ENCODE data around the gene KIFAP3. TPM values are rescaled to one million over a fixed set of nuclear protein-coding genes. Genes with fewer than 3 reads are reported as not detected.

KIFAP3 gene
- total RNA-seq, 1 experiment from 2014 or later: 3.8 TPM

- no peak for TF ChIP-seq CTCF (conservative IDR thresholded peaks at IDR 0.05)
- H2AFZ ChIP-seq (ENCODE audit: low read length): no peak overlapping the region
- H3K36me3 Mint-ChIP-seq (ENCODE audit: insufficient read depth in 1 of 3, low read depth in 3 of 3): no peaks in the 10 kb centered on the region
Measured at GRCh38 chr1:169901115-169901514, 173.4 kb downstream of the KIFAP3 start.

More at GRCh38 chr1:169901115-169901514, 173.4 kb downstream of the KIFAP3 start:
- Histone ChIP-seq H3K27me3 (ENCODE audit: insufficient read depth, low read length) (no peaks in the 10 kb centered on the region), H3K4me1 (ENCODE audit: insufficient read depth, low read length) (no peaks in the 10 kb centered on the region; the same call in 1 of the 2 replicates), H2BK5ac (ENCODE audit: insufficient read length, low read length) (no peak overlapping the region), H3T11ph (ENCODE audit: low read length) (no peak overlapping the region), H3K79me2 (ENCODE audit: insufficient read depth, low read length) (no peaks in the 10 kb centered on the region), H4K8ac (replicated peaks; ENCODE audit: insufficient read length, low read depth, low read length) (no peak overlapping the region), H3K9ac (ENCODE audit: extremely low read depth, insufficient read length, low read length) (no peak overlapping the region), H2BK120ac (ENCODE audit: low read depth, low read length, poor library complexity, severe bottlenecking) (no peak overlapping the region), H3K56ac (ENCODE audit: insufficient read length, low read depth, low read length) (no peak overlapping the region), H2BK20ac (ENCODE audit: low read depth, low read length, poor library complexity, severe bottlenecking) (no peak overlapping the region), H2BK15ac (ENCODE audit: low read depth, low read length) (no peak overlapping the region), H3K23me2 (ENCODE audit: insufficient read length, low read depth, low read length, poor library complexity, severe bottlenecking) (no peaks in the 10 kb centered on the region), H3K4ac (ENCODE audit: low read depth, low read length) (no peak overlapping the region), H3K9me3 (ENCODE audit: control insufficient read depth, low read depth, low read length) (no peaks in the 10 kb centered on the region), H3K4me2 (ENCODE audit: insufficient read depth, insufficient read length, low read length) (no peak overlapping the region), H4K20me1 (ENCODE audit: control insufficient read depth, insufficient read depth, insufficient read length) (no peaks in the 10 kb centered on the region), H3K27ac (ENCODE audit: insufficient read length, low read depth, low read length) (no peak overlapping the region), H3K14ac (ENCODE audit: insufficient read depth, low read length) (no peak overlapping the region), H3K18ac (ENCODE audit: insufficient read length, low read depth, low read length) (no peak overlapping the region), H4K5ac (ENCODE audit: insufficient read length, low read depth, low read length) (no peak overlapping the region), H4K91ac (ENCODE audit: insufficient read length, low read depth, low read length) (no peak overlapping the region), H3K79me1 (ENCODE audit: insufficient read depth, low read depth, low read length, poor library complexity, severe bottlenecking) (no peaks in the 10 kb centered on the region), H2AK5ac (ENCODE audit: insufficient read length, low read length) (no peak overlapping the region), H3K23ac (ENCODE audit: insufficient read length, low read depth, low read length) (no peak overlapping the region), H2BK12ac (ENCODE audit: insufficient read length, low read depth, low read length) (no peak overlapping the region)
- Mint-ChIP-seq H3K4me1 (peaks cover 17 to 26% of the 10 kb centered on the region in 2 experiments), H3K4me3 (no peak overlapping the region), H3K27ac (no peak overlapping the region), H3K27me3 (ENCODE audit: low read depth) (no peaks in the 10 kb centered on the region; the same call in 1 of the 2 replicates), H3K9me3 (peaks cover 0 to 2% of the 10 kb centered on the region in 2 experiments; a peak in 1 of 5 replicates)
- no peak for DNase-seq

Measured in H9 (cell line).